Adrenal gland (tissue), 12 donors: ENCODE data around the gene RACK1. TPM values are rescaled to one million over a fixed set of nuclear protein-coding genes. Genes with fewer than 3 reads are reported as not detected.
"Not testable (repeated sequence)": the region's sequence is repeated elsewhere in the genome, so short reads cannot be mapped to it uniquely, and the experiment has no call there.

Experiments
- DNase-seq, 7 donors: peaks; one replicate each; pipeline ENCODE4 v3.0.0-alpha.2; 2019 to 2020
- H3K27ac ChIP-seq, 5 donors: fragments of 200-600 bp; sonication (generic) in 4 of 5; 1 replicate in 3 of 5; 2 replicates in 2 of 5; pipeline versions ENCODE4 v1.5.1 to v1.8.0; 2016 to 2020; ENCODE audit warnings: mild to moderate bottlenecking in 1 of 5
- H3K27me3 ChIP-seq: fragments of 200-600 bp; 2 replicates; pipeline ENCODE4 v1.8.0; 2021
- H3K36me3 ChIP-seq, 2 donors: fragments of 200-600 bp; replicated peaks in 1 of 2; 1 replicate in 1 of 2; 2 replicates in 1 of 2; pipeline versions ENCODE4 v1.5.1 to v1.8.0; 2018 to 2022
- H3K4me1 ChIP-seq, 2 donors: fragments of 200-600 bp; replicated peaks in 1 of 2; 1 replicate in 1 of 2; 2 replicates in 1 of 2; pipeline versions ENCODE4 v1.5.1 to v1.8.0; 2018 to 2021
- H3K4me3 ChIP-seq, 4 donors: fragments of 200-600 bp; sonication (generic) in 3 of 4; one replicate each; pipeline ENCODE4 v1.5.1; 2016 to 2018
- H3K9me3 ChIP-seq, 3 donors: fragments of 200-600 bp; sonication (generic) in 1 of 3; replicated peaks in 1 of 3; 1 replicate in 2 of 3; 2 replicates in 1 of 3; pipeline versions ENCODE4 v1.5.1 to v1.8.0; 2016 to 2021
- POLR2A ChIP-seq, 2 donors: fragments of 450-650 bp; IDR thresholded peaks; one replicate each; pipeline ENCODE4 v1.6.1; 2017; ENCODE audit warnings: antibody characterized with exemption in 2 of 2, mild to moderate bottlenecking in 2 of 2, moderate library complexity in 1 of 2
- WGBS, 4 donors: extraction: QIAGEN DNeasy Blood & Tissue Kit in 2 of 4; methylation state at CpG; one replicate each; pipeline versions ENCODE4 v1.1.5 to v1.1.7; 2013 to 2017; 5-methylcytosine and 5-hydroxymethylcytosine counted together
- intact Hi-C, 2 donors: fragments of 100-400 bp; cut with DNase I; formaldehyde crosslinking; loops; one replicate each; pipeline versions ENCODE4 v1.14.1 to v1.15.0; 2022 to 2023
- polyA plus RNA-seq, 3 donors: library from polyadenylated mRNA; stranded (reverse); fragments of 200-250 nt in 2 of 3; fragments of 350-450 nt in 1 of 3; fragmentation: Illumina TruSeq in 1 of 3; extraction: RNeasy Lipid Tissue Mini Kit (QIAGEN cat#74804) in 1 of 3; gene quantifications; one replicate each; pipeline ENCODE4 v1.2.3, GENCODE V29; 2013 to 2014
- total RNA-seq, 9 donors: library from RNA; depleted of rRNA in 4 of 9; stranded (reverse); fragments of >200 nt in 4 of 9; fragments of 120-200 nt in 1 of 9; fragmentation: NEBNext Ultra II Directional in 1 of 9; extraction: Animal tissue kit (Norgen Biotek cat#: 25700) in 1 of 9; gene quantifications; one replicate each; pipeline versions ENCODE4 v1.1.0 to v1.2.4, GENCODE V29; 2013 to 2023
- TF ChIP-seq, protein P1 (sequence below), 6 experiments: fragments of 450-650 bp in 4 of 6; fragments of 200-600 bp in 2 of 6; sonication (generic) in 1 of 6; IDR thresholded peaks; 1 replicate in 5 of 6; 2 replicates in 1 of 6; pipeline versions ENCODE4 v1.5.1 to v1.8.0; 2016 to 2021; ENCODE audit warnings: antibody characterized with exemption in 6 of 6, mild to moderate bottlenecking in 2 of 6, moderate library complexity in 1 of 6
- donor health status: healthy with polysubstance abuse.
- donor health status: Bipolar disorder and iron deficiency.
- donor health status: DM: yes; HTN: yes; CAD: no.
- donor health status: DM: no; HTN: no; CAD: no.
- donor health status: DM: no; HTN: no; CAD: no.
- donor health status: DM: yes; HTN: yes; CAD: no.

The RACK1 gene
- total and polyA plus RNA-seq, 12 donors = 1,252 to 3,641 (median 2,099) TPM

DNA sequence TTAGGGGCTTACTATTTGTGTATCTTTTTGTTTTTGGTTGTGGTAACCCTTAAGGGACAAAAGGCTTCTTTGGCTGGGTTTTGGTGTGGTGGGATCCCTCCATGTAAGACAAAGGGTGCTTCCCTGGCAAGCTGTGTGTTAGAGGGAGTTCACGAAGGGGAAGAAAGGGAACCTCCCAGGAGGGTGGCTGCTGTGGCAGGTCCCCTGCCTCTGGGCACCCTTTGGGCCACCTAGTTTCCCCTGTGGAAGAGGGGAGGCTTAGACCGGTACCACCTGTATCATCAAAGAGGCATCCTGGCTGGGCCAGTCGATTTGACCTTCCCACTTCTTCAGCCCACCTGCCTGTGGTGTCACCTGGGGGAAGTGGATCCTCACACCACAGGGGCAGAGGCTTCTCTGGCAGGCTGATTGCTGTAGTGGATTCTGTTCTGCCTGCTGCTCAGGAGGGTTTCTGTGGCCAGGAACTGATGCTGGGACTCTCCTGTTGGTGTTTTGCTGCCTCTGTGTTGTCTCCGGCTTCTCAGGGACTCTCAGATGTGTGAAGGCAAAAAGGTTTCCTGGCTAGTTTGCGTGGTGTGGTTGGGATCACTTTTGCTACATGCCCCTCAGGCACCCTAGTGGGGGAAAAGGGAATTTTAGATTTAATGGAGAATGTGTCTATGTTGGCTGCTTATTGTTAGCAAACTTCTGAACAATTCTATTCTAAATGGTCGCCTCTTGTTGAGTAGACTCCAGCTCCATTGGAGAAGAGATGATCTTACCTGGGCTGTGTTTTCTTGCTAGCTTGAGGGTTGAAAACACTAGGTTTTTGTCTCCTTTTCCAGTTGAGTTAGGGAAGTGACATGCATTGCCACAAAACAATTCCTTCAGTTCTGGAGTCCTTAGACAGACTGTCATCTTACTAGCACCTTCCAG lies 40.4 kb upstream of the RACK1 start:
- intact Hi-C loops, H3K27me3 ChIP-seq, H3K9me3 ChIP-seq, H3K36me3 ChIP-seq, DNase-seq, H3K4me1 ChIP-seq, H3K4me3 ChIP-seq, H3K27ac ChIP-seq: not testable (repeated sequence)
- TF ChIP-seq, protein P1, sequence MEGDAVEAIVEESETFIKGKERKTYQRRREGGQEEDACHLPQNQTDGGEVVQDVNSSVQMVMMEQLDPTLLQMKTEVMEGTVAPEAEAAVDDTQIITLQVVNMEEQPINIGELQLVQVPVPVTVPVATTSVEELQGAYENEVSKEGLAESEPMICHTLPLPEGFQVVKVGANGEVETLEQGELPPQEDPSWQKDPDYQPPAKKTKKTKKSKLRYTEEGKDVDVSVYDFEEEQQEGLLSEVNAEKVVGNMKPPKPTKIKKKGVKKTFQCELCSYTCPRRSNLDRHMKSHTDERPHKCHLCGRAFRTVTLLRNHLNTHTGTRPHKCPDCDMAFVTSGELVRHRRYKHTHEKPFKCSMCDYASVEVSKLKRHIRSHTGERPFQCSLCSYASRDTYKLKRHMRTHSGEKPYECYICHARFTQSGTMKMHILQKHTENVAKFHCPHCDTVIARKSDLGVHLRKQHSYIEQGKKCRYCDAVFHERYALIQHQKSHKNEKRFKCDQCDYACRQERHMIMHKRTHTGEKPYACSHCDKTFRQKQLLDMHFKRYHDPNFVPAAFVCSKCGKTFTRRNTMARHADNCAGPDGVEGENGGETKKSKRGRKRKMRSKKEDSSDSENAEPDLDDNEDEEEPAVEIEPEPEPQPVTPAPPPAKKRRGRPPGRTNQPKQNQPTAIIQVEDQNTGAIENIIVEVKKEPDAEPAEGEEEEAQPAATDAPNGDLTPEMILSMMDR (IDR thresholded peaks at IDR 0.05) = peak in 2 of 6 experiments; percentile 24 to 29
- WGBS, 4 donors = 64 to 83% (median 71%) methylated on average over 1 to 6 of the region's 6 CpGs

DNA sequence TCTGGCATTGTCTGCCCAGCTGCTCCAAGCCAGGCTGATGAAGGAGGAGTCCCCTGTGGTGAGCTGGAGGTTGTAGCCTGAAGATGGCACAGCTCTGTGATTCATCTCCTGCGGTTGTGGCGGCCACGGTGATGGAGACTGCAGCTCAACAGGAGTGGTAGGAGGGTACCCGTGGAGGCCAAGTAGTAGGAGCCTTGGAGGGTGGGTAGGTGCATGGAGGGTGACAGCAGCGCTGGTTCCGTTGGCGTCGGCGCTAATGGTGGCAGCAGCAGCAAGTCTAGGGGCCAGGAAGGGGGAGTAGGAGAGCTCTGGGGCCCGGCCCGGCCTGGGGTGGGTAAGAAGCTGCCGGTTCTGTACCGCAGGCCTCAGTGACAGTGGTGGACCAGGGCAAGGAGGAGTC lies 39.6 kb upstream of the RACK1 start:
- Histone ChIP-seq H3K27ac (no peak overlapping the region), H3K4me3 (no peak overlapping the region), H3K36me3 (no peaks in the 10 kb centered on the region), H3K27me3 (no peaks in the 10 kb centered on the region), H3K9me3 (no peaks in the 10 kb centered on the region), H3K4me1 (no peaks in the 10 kb centered on the region)
- peak in 1 of 7 donors; percentile 41 for DNase-seq
- WGBS, 4 donors = 80 to 98% (median 85%) methylated on average over 7 to 13 of the region's 13 CpGs
- intact Hi-C loops = no loop called here
- TF ChIP-seq, protein P1 (IDR thresholded peaks at IDR 0.05) = no peak
- TF ChIP-seq POLR2A (IDR thresholded peaks at IDR 0.05) = no peak

DNA sequence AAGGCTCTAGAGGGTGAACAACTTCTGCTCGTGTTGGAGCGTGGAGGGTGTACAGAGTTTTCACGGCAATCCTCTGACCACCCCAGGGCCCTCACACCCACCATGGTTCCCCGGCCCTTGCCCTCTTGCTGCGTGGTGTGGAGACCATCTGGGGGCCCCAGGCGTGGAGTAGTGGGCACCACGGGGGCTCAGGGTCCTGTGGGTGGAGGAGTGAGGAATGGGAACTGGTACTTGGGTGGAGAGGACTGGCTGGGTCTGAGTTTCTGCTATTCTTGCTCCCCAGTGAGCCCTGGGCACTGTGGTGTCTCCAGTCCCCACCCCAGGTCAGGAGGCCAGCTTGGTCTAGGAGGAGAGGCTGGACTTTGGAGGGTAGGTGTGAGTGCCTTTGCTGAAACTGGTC lies 39.2 kb upstream of the RACK1 start:
- H3K9me3 ChIP-seq = no peaks in the 10 kb centered on the region
- no peaks in the 10 kb centered on the region for H3K4me1 ChIP-seq
- DNase-seq = no peak
- no peaks in the 10 kb centered on the region for H3K36me3 ChIP-seq
- no peak for TF ChIP-seq POLR2A (IDR thresholded peaks at IDR 0.05)
- TF ChIP-seq, protein P1 (IDR thresholded peaks at IDR 0.05) = no peak
- H3K4me3 ChIP-seq = no peak overlapping the region
- H3K27ac ChIP-seq = no peak overlapping the region
- intact Hi-C loops = no loop called here
- H3K27me3 ChIP-seq = no peaks in the 10 kb centered on the region
- 60 to 89% (median 87%) methylated on average over 1 to 7 of the region's 7 CpGs for WGBS, 4 donors

DNA sequence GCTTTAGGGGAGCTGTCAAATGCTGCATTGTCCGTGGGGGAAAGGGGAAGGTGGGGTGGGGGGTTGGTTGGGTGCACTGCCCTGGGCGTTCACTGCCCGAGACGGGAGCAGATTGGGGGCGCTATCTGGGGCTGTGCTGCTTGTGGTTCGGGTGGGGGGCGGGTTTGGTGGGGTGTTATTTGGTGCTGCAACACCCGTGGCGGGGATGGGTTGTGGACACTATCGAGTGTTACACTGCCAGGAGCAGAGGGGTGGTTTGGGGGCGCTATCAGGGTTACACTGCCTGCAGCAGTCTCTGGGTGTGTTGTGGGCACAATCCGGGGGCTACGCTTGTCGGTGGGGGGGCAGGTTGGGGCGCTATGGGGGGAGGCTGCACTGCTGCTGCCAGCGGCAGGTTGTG lies 38.7 kb upstream of the RACK1 start:
- H3K27me3 ChIP-seq, intact Hi-C loops, H3K4me1 ChIP-seq, H3K36me3 ChIP-seq, DNase-seq, H3K27ac ChIP-seq, H3K9me3 ChIP-seq, H3K4me3 ChIP-seq: not testable (repeated sequence)
- WGBS, 4 donors = 77 to 85% (median 84%) methylated on average over 3 to 16 of the region's 16 CpGs

DNA sequence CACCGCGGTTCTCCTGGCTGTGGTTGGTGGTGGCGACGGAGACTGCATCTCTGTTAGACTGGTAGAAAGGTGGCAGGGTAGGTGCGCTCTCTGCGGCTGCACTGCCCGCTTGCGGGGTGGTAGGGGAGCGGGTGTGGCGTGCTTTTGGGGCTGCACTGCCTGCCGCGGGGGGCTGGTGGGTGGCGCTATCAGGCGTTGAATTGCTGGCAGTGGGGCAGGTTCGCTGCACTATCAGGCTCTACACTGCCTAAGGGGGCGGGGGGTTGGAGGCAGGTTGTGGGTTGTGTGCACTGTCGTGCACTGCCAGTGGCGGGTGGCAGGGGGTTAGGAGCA lies 38.2 kb upstream of the RACK1 start:
- TF ChIP-seq POLR2A (IDR thresholded peaks at IDR 0.05) = no peak
- TF ChIP-seq, protein P1 (IDR thresholded peaks at IDR 0.05) = no peak
- H3K36me3 ChIP-seq = no peaks in the 10 kb centered on the region

More for the DNA sequence above, 38.2 kb upstream of the RACK1 start:
- 88 to 98% (median 91%) methylated on average over 10 to 18 of the region's 18 CpGs for WGBS, 4 donors
- no peak overlapping the region for H3K4me3 ChIP-seq
- DNase-seq = no peak
- H3K9me3 ChIP-seq = no peaks in the 10 kb centered on the region
- no peaks in the 10 kb centered on the region for H3K4me1 ChIP-seq
- H3K27ac ChIP-seq = no peak overlapping the region
- H3K27me3 ChIP-seq = no peaks in the 10 kb centered on the region
- intact Hi-C loops = no loop called here
